ENCODE results near the gene DXO.

DXO gene

DNA sequence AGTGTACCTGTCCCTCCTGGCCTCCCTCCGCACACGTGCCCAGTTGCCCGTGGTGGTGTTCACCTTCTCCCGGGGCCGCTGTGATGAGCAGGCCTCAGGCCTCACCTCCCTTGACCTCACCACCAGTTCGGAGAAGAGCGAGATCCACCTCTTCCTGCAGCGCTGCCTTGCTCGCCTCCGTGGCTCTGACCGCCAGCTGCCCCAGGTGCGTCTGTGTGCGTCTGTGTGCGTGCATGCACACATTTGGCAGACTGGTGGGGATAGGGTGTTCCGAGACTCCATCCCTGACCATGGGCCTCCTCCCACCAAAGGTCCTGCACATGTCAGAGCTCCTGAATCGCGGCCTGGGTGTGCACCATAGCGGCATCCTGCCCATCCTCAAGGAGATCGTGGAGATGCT is 8.0 kb downstream of the DXO start:
- no peak overlapping the region for H3K4me3 ChIP-seq (ENCODE audit: low read depth, low read length)
- TF ChIP-seq MYC (IDR thresholded peaks at IDR 0.05; ENCODE audit: low read depth, low read length) (no peak), CTCF (IDR thresholded peaks at IDR 0.05; ENCODE audit: low read depth, low read length) (no peak), POLR2A (IDR thresholded peaks at IDR 0.05; ENCODE audit: extremely low read depth, insufficient read length) (no peak)
- TF ChIP-seq, protein P1, sequence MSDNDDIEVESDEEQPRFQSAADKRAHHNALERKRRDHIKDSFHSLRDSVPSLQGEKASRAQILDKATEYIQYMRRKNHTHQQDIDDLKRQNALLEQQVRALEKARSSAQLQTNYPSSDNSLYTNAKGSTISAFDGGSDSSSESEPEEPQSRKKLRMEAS (IDR thresholded peaks at IDR 0.05; ENCODE audit: low read depth, low read length), result no peak
- no peak for DNase-seq (ENCODE audit: low read depth)

- TF ChIP-seq CTCF (IDR thresholded peaks at IDR 0.05; ENCODE audit: low read depth, low read length), result no peak
- TF ChIP-seq MYC (IDR thresholded peaks at IDR 0.05; ENCODE audit: low read depth, low read length), result no peak
- no peak for TF ChIP-seq POLR2A (IDR thresholded peaks at IDR 0.05; ENCODE audit: extremely low read depth, insufficient read length)
- TF ChIP-seq, protein P1 (IDR thresholded peaks at IDR 0.05; ENCODE audit: low read depth, low read length), result no peak
- H3K4me3 ChIP-seq (ENCODE audit: low read depth, low read length), result no peak overlapping the region
- no peak for DNase-seq (ENCODE audit: low read depth)
These were observed 10.3 kb downstream of the DXO start for GRCh38 chr6:31961616-31962015.

DNA sequence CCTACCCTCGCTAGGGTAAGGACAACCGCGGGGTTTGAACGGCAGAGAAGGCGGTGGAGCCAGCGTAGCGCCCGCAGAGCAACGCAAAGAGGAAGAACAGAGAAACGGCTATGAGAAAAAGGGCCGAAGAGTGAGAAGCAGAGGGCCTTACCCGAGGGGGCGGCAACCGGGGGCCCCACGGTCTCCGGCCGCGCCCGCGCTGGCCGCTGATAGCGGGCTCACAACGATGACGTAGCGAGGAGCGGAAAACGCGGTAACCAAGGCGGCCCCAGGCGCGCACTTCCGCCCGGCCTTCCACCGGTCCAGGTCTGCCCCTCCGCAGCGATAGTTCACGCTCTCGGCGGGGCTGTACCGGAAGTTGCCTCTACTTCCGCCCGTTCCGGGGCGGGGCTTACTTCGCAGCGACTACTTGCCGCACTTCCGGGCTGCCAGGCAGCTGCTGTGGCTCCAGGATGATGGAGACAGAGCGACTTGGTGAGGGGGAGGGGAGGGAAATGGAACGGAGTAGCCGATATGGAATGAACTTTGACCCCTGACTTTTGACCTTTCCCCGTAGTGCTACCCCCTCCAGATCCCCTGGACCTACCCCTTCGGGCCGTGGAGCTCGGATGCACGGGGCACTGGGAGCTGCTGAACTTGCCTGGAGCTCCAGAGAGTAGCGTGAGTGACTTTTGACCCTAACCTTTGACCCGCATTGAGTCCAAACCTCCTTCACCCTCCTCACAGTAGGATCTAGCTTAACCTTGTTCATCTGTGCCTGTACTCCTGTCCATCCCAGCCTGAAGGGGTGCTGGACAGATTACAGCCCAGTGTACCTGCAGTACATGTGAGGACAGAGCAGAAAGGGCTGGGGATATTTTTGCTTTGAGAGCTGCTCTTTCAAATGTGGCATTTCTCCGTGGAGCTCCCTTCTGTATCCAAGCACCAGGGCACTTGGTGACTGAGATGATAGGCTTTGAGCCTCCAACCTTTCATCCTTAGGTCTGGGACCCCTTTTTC is 12.9 kb downstream of the DXO start, which contains the start of the genes NELFE and SKIC2:
NELFE (minus strand) TSS at position 231 of the 999 bp plus-strand sequence. CDS start 525 bp downstream, outside the sequence.
SKIC2 (plus strand) TSS at position 435 of the 999 bp plus-strand sequence; CDS start at position 453, 18 bp downstream.
- DNase-seq (ENCODE audit: low read depth), result peak; percentile 99
- H3K4me3 ChIP-seq (ENCODE audit: low read depth, low read length), result peak within 1 kb of the TSS; percentile 90
- TF ChIP-seq, protein P1 (IDR thresholded peaks at IDR 0.05; ENCODE audit: low read depth, low read length), result peak; percentile 50
- TF ChIP-seq POLR2A (IDR thresholded peaks at IDR 0.05; ENCODE audit: extremely low read depth, insufficient read length) (peak; percentile 54), CTCF (IDR thresholded peaks at IDR 0.05; ENCODE audit: low read depth, low read length) (no peak), MYC (IDR thresholded peaks at IDR 0.05; ENCODE audit: low read depth, low read length) (peak; percentile 64; the same call in 1 of the 2 replicates)

DNA sequence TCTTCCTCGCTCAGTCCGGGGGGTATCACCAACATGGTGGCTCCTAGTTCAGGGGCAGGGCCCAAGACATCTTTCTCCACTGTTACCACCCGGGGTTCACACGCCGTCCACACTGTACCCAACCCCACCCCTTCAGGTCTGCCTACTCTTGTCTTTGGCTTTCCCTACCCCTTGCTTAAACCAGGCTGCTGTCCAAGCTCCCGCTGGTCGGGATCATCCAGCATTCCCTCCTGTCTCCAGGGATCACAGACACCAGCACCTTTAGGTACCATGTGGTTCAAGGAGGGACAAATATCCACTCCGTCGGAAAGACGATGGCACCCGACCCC is 13.6 kb downstream of the DXO start:
- DNase-seq (ENCODE audit: low read depth), result no peak
- peak overlapping the region; percentile 90 for H3K4me3 ChIP-seq (ENCODE audit: low read depth, low read length)
- no peak for TF ChIP-seq CTCF (IDR thresholded peaks at IDR 0.05; ENCODE audit: low read depth, low read length)
- TF ChIP-seq POLR2A (IDR thresholded peaks at IDR 0.05; ENCODE audit: extremely low read depth, insufficient read length), result no peak
- no peak for TF ChIP-seq MYC (IDR thresholded peaks at IDR 0.05; ENCODE audit: low read depth, low read length)
- TF ChIP-seq, protein P1 (IDR thresholded peaks at IDR 0.05; ENCODE audit: low read depth, low read length), result no peak

DNA sequence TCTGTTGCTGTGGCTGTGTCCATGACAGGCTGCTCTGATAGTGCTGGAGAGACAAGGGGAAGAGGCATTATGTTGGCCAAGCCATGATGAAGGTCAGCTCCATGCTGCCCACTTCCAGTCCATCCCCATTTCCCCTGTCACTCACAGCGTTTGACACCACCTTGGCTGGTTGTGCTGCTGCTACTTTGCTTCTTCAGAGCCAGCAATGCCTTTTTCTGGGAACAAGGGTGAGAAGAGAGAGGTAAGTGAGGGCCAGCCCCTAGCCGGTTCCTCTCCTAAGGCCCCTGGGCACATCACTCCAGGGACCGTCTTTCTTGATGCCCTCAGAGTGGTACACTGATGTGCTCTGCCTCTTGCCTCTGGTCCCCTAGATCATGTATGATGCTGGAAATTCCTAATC is 15.1 kb downstream of the DXO start:
- DNase-seq (ENCODE audit: low read depth), result no peak
- no peak overlapping the region for H3K4me3 ChIP-seq (ENCODE audit: low read depth, low read length)
- TF ChIP-seq POLR2A (IDR thresholded peaks at IDR 0.05; ENCODE audit: extremely low read depth, insufficient read length), result no peak
- TF ChIP-seq MYC (IDR thresholded peaks at IDR 0.05; ENCODE audit: low read depth, low read length), result no peak
- no peak for TF ChIP-seq CTCF (IDR thresholded peaks at IDR 0.05; ENCODE audit: low read depth, low read length)
- TF ChIP-seq, protein P1 (IDR thresholded peaks at IDR 0.05; ENCODE audit: low read depth, low read length), result no peak
